ENCODE measurements around the gene S1PR5. TPM values are rescaled to one million over a fixed set of nuclear protein-coding genes. Genes with fewer than 3 reads are reported as not detected.

The S1PR5 gene
- total RNA-seq, 1 experiment from 2014 or later, result 4.4 TPM

- RAD21 ChIA-PET (ENCODE audit: low non-redundant PET in 1 of 2, low total read pairs in 2 of 2, uncharacterized antibody in 2 of 2, unreplicated experiment in 2 of 2), result interaction anchor here in 1 of 2 experiments (0.6 kb wide), 1 partner anchor 40 kb away, joined by 3 read pairs; no protein-coding TSS in a partner anchor
- no peaks in the 10 kb centered on the region; a peak in 1 of 4 replicates for H3K4me1 ChIP-seq (ENCODE audit: control insufficient read depth in 1 of 2, insufficient read depth in 2 of 2, low read length in 2 of 2)
- no peak overlapping the region for H3K4me2 ChIP-seq (ENCODE audit: low read length)
- H3K36me3 ChIP-seq (ENCODE audit: control insufficient read depth in 1 of 2, insufficient read depth in 2 of 2, low read length in 2 of 2), result peaks cover 4 to 6% of the 10 kb centered on the region in 2 experiments; a peak in 3 of 4 replicates
- H4K20me1 ChIP-seq (ENCODE audit: insufficient read depth), result no peaks in the 10 kb centered on the region
- no peaks in the 10 kb centered on the region for H3K9me3 ChIP-seq (ENCODE audit: control insufficient read depth in 1 of 2, insufficient read depth in 1 of 2, low read depth in 1 of 2, low read length in 2 of 2)
- DNase-seq (ENCODE audit: low read depth, low spot score) (no peak), ATAC-seq (peak; percentile 81)
- CTCF ChIA-PET, result interaction anchor here (1.0 kb wide), 1 partner anchor 9 kb away, joined by 4 read pairs; no protein-coding TSS in a partner anchor
- no TSS peak for BruUV-seq (replicated peaks)
- no peaks in the 10 kb centered on the region for H3K79me2 ChIP-seq (ENCODE audit: insufficient read depth, low read length)
- H3K27me3 ChIP-seq (ENCODE audit: insufficient read depth, low read length), result no peaks in the 10 kb centered on the region
- peak; percentile 43 to 50 (median 46); a peak in 5 of 6 replicates for TF ChIP-seq CTCF (IDR thresholded peaks at IDR 0.05 in 2 of 3, conservative IDR thresholded peaks at IDR 0.05 in 1 of 3; ENCODE audit: borderline replicate concordance in 1 of 3, insufficient read depth in 1 of 3, low read depth in 2 of 3, low read length in 2 of 3)
- no peak for TF ChIP-seq YY1 (IDR thresholded peaks at IDR 0.05; ENCODE audit: extremely low read depth, insufficient replicate concordance, low read depth, low read length)
- TF ChIP-seq RAD21 (IDR thresholded peaks at IDR 0.05; ENCODE audit: low read depth), result peak; percentile 44; the same call in 1 of the 2 replicates
- no peak for TF ChIP-seq FOSL1 (IDR thresholded peaks at IDR 0.05; ENCODE audit: low read depth)
- TF ChIP-seq MAX (IDR thresholded peaks at IDR 0.05), result no peak
- TF ChIP-seq ZNF274 (IDR thresholded peaks at IDR 0.05; ENCODE audit: low read depth, low read length), result no peak
- POLR2A ChIA-PET, result no interaction called here
- no peaks in the 10 kb centered on the region for H3K9me2 ChIP-seq (ENCODE audit: insufficient read depth)
- H3K9ac ChIP-seq (ENCODE audit: low read length), result no peak overlapping the region
- no peak overlapping the region for H3K4me3 ChIP-seq (replicated peaks in 1 of 2; ENCODE audit: low read depth in 1 of 2, low read length in 2 of 2)
- intact Hi-C loops (cut with micrococcal nuclease), result no loop called here
- no peak overlapping the region for H2AFZ ChIP-seq (ENCODE audit: low read depth, low read length, poor library complexity, severe bottlenecking)
- no peak overlapping the region for H3K27ac ChIP-seq (ENCODE audit: low read depth, low read length)
Measured at GRCh38 chr19:10471909-10472308, 45.3 kb downstream of the S1PR5 start.

- POLR2A ChIA-PET, result no interaction called here
- CTCF ChIA-PET, result interaction anchor here (0.6 kb wide), 1 partner anchor 17 kb away, joined by 3 read pairs; no protein-coding TSS in a partner anchor
Measured at GRCh38 chr19:10468133-10468532, 49.1 kb downstream of the S1PR5 start.

More at GRCh38 chr19:10468133-10468532, 49.1 kb downstream of the S1PR5 start:
- DNase-seq (ENCODE audit: low read depth, low spot score), result no peak
- Histone ChIP-seq H3K79me2 (ENCODE audit: insufficient read depth, low read length) (no peaks in the 10 kb centered on the region), H3K4me3 (replicated peaks in 1 of 2; ENCODE audit: low read depth in 1 of 2, low read length in 2 of 2) (no peak overlapping the region), H2AFZ (ENCODE audit: low read depth, low read length, poor library complexity, severe bottlenecking) (no peak overlapping the region), H3K9ac (ENCODE audit: low read length) (no peak overlapping the region), H3K9me3 (ENCODE audit: control insufficient read depth in 1 of 2, insufficient read depth in 1 of 2, low read depth in 1 of 2, low read length in 2 of 2) (no peaks in the 10 kb centered on the region), H3K4me2 (ENCODE audit: low read length) (no peak overlapping the region), H3K9me2 (ENCODE audit: insufficient read depth) (no peaks in the 10 kb centered on the region), H3K36me3 (ENCODE audit: control insufficient read depth in 1 of 2, insufficient read depth in 2 of 2, low read length in 2 of 2) (peaks cover 11% of the 10 kb centered on the region in 2 experiments), H3K27me3 (ENCODE audit: insufficient read depth, low read length) (no peaks in the 10 kb centered on the region), H4K20me1 (ENCODE audit: insufficient read depth) (no peaks in the 10 kb centered on the region), H3K27ac (ENCODE audit: low read depth, low read length) (no peak overlapping the region), H3K4me1 (ENCODE audit: control insufficient read depth in 1 of 2, insufficient read depth in 2 of 2, low read length in 2 of 2) (no peaks in the 10 kb centered on the region; a peak in 1 of 4 replicates)
- TF ChIP-seq EGR1 (IDR thresholded peaks at IDR 0.05; ENCODE audit: low read depth), result no peak
- no TSS peak for BruUV-seq (replicated peaks)
- RAD21 ChIA-PET (ENCODE audit: low non-redundant PET in 1 of 2, low total read pairs in 2 of 2, uncharacterized antibody in 2 of 2, unreplicated experiment in 2 of 2), result no interaction called here
- intact Hi-C loops (cut with micrococcal nuclease), result no loop called here
- no peak for ATAC-seq

All from HCT116 (cell line).